Measurements from ENCODE around the gene MT1B. TPM values are rescaled to one million over a fixed set of nuclear protein-coding genes. Genes with fewer than 3 reads are reported as not detected.
A peak's percentile ranks its signal among the peaks of the same experiment; 100 is the strongest.

Gene MT1B
- total RNA-seq, 1 experiment from 2014 or later, result not detected

DNA sequence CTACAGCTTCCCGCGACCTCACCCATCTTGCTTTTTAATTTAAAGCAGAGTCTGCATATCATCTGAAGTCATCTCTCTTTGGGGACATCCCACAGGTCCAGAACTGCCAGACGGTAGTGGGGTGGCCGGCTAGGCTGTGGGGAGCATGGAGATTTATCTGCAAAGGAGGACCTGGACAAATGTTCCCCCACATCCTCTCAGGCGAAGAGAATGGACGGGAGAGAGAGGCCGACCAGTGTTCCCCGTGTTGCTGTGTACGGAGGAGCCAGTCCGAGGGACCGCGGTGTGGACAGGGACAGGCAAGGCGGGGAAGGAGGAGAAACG, 19.9 kb upstream of the MT1B start:
- Histone ChIP-seq H3K23me2 (ENCODE audit: insufficient read length, low read depth, low read length, poor library complexity, severe bottlenecking) (peaks cover 7% of the 10 kb centered on the region), H3K79me1 (ENCODE audit: insufficient read depth, low read depth, low read length, poor library complexity, severe bottlenecking) (no peaks in the 10 kb centered on the region), H2BK5ac (ENCODE audit: insufficient read length, low read length) (no peak overlapping the region), H3T11ph (ENCODE audit: low read length) (no peak overlapping the region), H2AK5ac (ENCODE audit: insufficient read length, low read length) (no peak overlapping the region), H4K5ac (ENCODE audit: insufficient read length, low read depth, low read length) (no peak overlapping the region), H4K20me1 (ENCODE audit: control insufficient read depth, insufficient read depth, insufficient read length) (no peaks in the 10 kb centered on the region), H3K56ac (ENCODE audit: insufficient read length, low read depth, low read length) (no peak overlapping the region), H4K91ac (ENCODE audit: insufficient read length, low read depth, low read length) (no peak overlapping the region), H3K23ac (ENCODE audit: insufficient read length, low read depth, low read length) (no peak overlapping the region), H4K8ac (replicated peaks; ENCODE audit: insufficient read length, low read depth, low read length) (no peak overlapping the region), H2BK15ac (ENCODE audit: low read depth, low read length) (no peak overlapping the region), H2BK20ac (ENCODE audit: low read depth, low read length, poor library complexity, severe bottlenecking) (no peak overlapping the region), H3K27ac (ENCODE audit: insufficient read length, low read depth, low read length) (no peak overlapping the region), H3K27me3 (ENCODE audit: insufficient read depth, low read length) (peaks cover 88% of the 10 kb centered on the region), H2BK120ac (ENCODE audit: low read depth, low read length, poor library complexity, severe bottlenecking) (no peak overlapping the region), H3K4ac (ENCODE audit: low read depth, low read length) (no peak overlapping the region), H3K18ac (ENCODE audit: insufficient read length, low read depth, low read length) (no peak overlapping the region), H3K4me2 (ENCODE audit: insufficient read depth, insufficient read length, low read length) (peak overlapping the region; percentile 77), H3K9me3 (ENCODE audit: control insufficient read depth, low read depth, low read length) (no peaks in the 10 kb centered on the region), H2BK12ac (ENCODE audit: insufficient read length, low read depth, low read length) (no peak overlapping the region), H3K14ac (ENCODE audit: insufficient read depth, low read length) (no peak overlapping the region), H3K9ac (ENCODE audit: extremely low read depth, insufficient read length, low read length) (no peak overlapping the region), H2AFZ (ENCODE audit: low read length) (no peak overlapping the region), H3K4me1 (ENCODE audit: insufficient read depth, low read length) (no peaks in the 10 kb centered on the region), H3K79me2 (ENCODE audit: insufficient read depth, low read length) (no peaks in the 10 kb centered on the region)
- TF ChIP-seq, protein P1, sequence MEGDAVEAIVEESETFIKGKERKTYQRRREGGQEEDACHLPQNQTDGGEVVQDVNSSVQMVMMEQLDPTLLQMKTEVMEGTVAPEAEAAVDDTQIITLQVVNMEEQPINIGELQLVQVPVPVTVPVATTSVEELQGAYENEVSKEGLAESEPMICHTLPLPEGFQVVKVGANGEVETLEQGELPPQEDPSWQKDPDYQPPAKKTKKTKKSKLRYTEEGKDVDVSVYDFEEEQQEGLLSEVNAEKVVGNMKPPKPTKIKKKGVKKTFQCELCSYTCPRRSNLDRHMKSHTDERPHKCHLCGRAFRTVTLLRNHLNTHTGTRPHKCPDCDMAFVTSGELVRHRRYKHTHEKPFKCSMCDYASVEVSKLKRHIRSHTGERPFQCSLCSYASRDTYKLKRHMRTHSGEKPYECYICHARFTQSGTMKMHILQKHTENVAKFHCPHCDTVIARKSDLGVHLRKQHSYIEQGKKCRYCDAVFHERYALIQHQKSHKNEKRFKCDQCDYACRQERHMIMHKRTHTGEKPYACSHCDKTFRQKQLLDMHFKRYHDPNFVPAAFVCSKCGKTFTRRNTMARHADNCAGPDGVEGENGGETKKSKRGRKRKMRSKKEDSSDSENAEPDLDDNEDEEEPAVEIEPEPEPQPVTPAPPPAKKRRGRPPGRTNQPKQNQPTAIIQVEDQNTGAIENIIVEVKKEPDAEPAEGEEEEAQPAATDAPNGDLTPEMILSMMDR (conservative IDR thresholded peaks at IDR 0.05), result no peak
- Mint-ChIP-seq H3K27ac (no peak overlapping the region), H3K27me3 (ENCODE audit: low read depth) (peaks cover 99% of the 10 kb centered on the region), H3K36me3 (ENCODE audit: insufficient read depth in 1 of 3, low read depth in 3 of 3) (no peaks in the 10 kb centered on the region; a peak in 1 of 7 replicates), H3K4me3 (peak overlapping the region; percentile 66 to 79), H3K4me1 (peaks cover 17 to 32% of the 10 kb centered on the region in 2 experiments), H3K9me3 (peaks cover 0 to 12% of the 10 kb centered on the region in 2 experiments; a peak in 2 of 5 replicates)
- WGBS (ENCODE audit: extremely low coverage, insufficient read length, low lambda C conversion rate), result no CpG with 5 or more reads among the region's 14 CpGs
- DNase-seq, result no peak

All from H9 (cell line).